Fibroblast of skin of abdomen (primary cell): ENCODE measurements around the gene ABCA6. TPM values are rescaled to one million over a fixed set of nuclear protein-coding genes. Genes with fewer than 3 reads are reported as not detected.
"Not testable (repeated sequence)": the region's sequence is repeated elsewhere in the genome, so short reads cannot be mapped to it uniquely, and the experiment has no call there.

Source experiments
- DNase-seq: peaks from one replicate; pipeline ENCODE4 v3.0.0-alpha.2; 2013
- polyA plus RNA-seq, 2 experiments: library from polyadenylated mRNA; unstranded; fragments of 120-200 nt; gene quantifications; one replicate each; pipeline ENCODE4 v1.2.1, GENCODE V29; 2013; ENCODE audit not compliant: insufficient read length in 2 of 2

Gene ABCA6
- polyA plus RNA-seq (2013, experiment 1 of 2; ENCODE audit: insufficient read length), result 0.22 TPM
- polyA plus RNA-seq (2013, experiment 2 of 2; ENCODE audit: insufficient read length), result 0.12 TPM

- peak; percentile 17 for DNase-seq
These were observed at the start of gene ABCA6 for GRCh38 chr17:69141431-69142174. Gene ABCA6, minus strand, starts transcription at chr17:69141895. Its CDS starts 1,192 bp downstream, at chr17:69140703.

- no peak for DNase-seq
These were observed 47.1 kb upstream of the ABCA6 start for GRCh38 chr17:69188796-69189195.

GRCh38 chr17:69188064-69188463 is 46.4 kb upstream of the ABCA6 start:
- DNase-seq, result no peak

- no peak for DNase-seq
These were observed 45.6 kb upstream of the ABCA6 start for GRCh38 chr17:69187294-69187693.

- DNase-seq, result peak; percentile 39
These were observed 37.7 kb upstream of the ABCA6 start for GRCh38 chr17:69179227-69179952.

GRCh38 chr17:69176457-69176795 is 34.7 kb upstream of the ABCA6 start:
- no peak for DNase-seq

GRCh38 chr17:69175625-69176456 is 34.1 kb upstream of the ABCA6 start:
- peak; percentile 75 for DNase-seq

- DNase-seq, result no peak
These were observed 33.5 kb upstream of the ABCA6 start for GRCh38 chr17:69175262-69175624.

- DNase-seq, result no peak
These were observed 31.4 kb upstream of the ABCA6 start for GRCh38 chr17:69173118-69173517.

- DNase-seq, result no peak
These were observed 28.7 kb upstream of the ABCA6 start for GRCh38 chr17:69170377-69170776.

- not testable (repeated sequence) for DNase-seq
These were observed 26.9 kb upstream of the ABCA6 start for GRCh38 chr17:69168642-69169041.

GRCh38 chr17:69166957-69167356 is 25.3 kb upstream of the ABCA6 start:
- DNase-seq, result no peak

- no peak for DNase-seq
These were observed 22.5 kb upstream of the ABCA6 start for GRCh38 chr17:69164206-69164605.

GRCh38 chr17:69159418-69159817 is 17.7 kb upstream of the ABCA6 start:
- no peak for DNase-seq

GRCh38 chr17:69154267-69154666 is 12.6 kb upstream of the ABCA6 start:
- no peak for DNase-seq

GRCh38 chr17:69150333-69150732 is 8.6 kb upstream of the ABCA6 start:
- no peak for DNase-seq

- DNase-seq, result no peak
These were observed 5.8 kb upstream of the ABCA6 start for GRCh38 chr17:69147460-69147859.

GRCh38 chr17:69144331-69145255 is 2.9 kb upstream of the ABCA6 start:
- DNase-seq, result no peak

- no peak for DNase-seq
These were observed 2.1 kb upstream of the ABCA6 start for GRCh38 chr17:69143683-69144231.

GRCh38 chr17:69143151-69143550 is 1.5 kb upstream of the ABCA6 start:
- no peak for DNase-seq

- peak; percentile 81 for DNase-seq
These were observed 594 bp upstream of the ABCA6 start for GRCh38 chr17:69142175-69142802.
